Chondrocyte (in vitro differentiated cells): ENCODE results near the gene BCL2. TPM values are rescaled to one million over a fixed set of nuclear protein-coding genes. Genes with fewer than 3 reads are reported as not detected.
"Not testable (repeated sequence)": the region's sequence is repeated elsewhere in the genome, so short reads cannot be mapped to it uniquely, and the experiment has no call there.

Experiments
- DNase-seq: peaks from one replicate; pipeline ENCODE4 v3.0.0; 2021; ENCODE audit warnings: mixed read lengths, low spot score
- H3K27ac Mint-ChIP-seq: one replicate; pipeline ENCODE4 v1.8.0; 2021; ENCODE audit warnings: mild to moderate bottlenecking, moderate library complexity, mixed read lengths; ENCODE audit not compliant: unreplicated experiment
- H3K27me3 Mint-ChIP-seq: 2 replicates; pipeline ENCODE4 v1.8.0; 2021; ENCODE audit warnings: low read depth, mixed read lengths
- H3K36me3 Mint-ChIP-seq: 2 replicates; pipeline ENCODE4 v1.8.0; 2021; ENCODE audit warnings: low read depth, mixed read lengths
- H3K4me1 Mint-ChIP-seq: 2 replicates; pipeline ENCODE4 v1.8.0; 2021; ENCODE audit warnings: low read depth, mild to moderate bottlenecking, mixed read lengths
- H3K4me3 Mint-ChIP-seq: one replicate; pipeline ENCODE4 v1.8.0; 2021; ENCODE audit warnings: mild to moderate bottlenecking, moderate library complexity, mixed read lengths; ENCODE audit not compliant: unreplicated experiment
- H3K9me3 Mint-ChIP-seq: 2 replicates; pipeline ENCODE4 v1.8.0; 2021; ENCODE audit warnings: low read depth, mixed read lengths
- CTCF ChIP-seq: fragments of 200-600 bp; sonication (generic); IDR thresholded peaks from 2 replicates; pipeline ENCODE4 v1.5.0; 2021; ENCODE audit warnings: antibody characterized with exemption, mild to moderate bottlenecking, moderate library complexity
- total RNA-seq: library from RNA; stranded (reverse); gene quantifications from 3 replicates; pipeline ENCODE4 v1.2.1, GENCODE V29; 2021

Gene BCL2
- total RNA-seq, 1 donor from 2014 or later: 8.6 TPM

GRCh38 chr18:63202828-63203227 is 116.7 kb downstream of the BCL2 start:
- no peaks in the 10 kb centered on the region for H3K36me3 Mint-ChIP-seq
- no peak for DNase-seq
- no peak for TF ChIP-seq CTCF
- no peaks in the 10 kb centered on the region for H3K4me1 Mint-ChIP-seq
- H3K9me3 Mint-ChIP-seq: no peaks in the 10 kb centered on the region
- no peak overlapping the region for H3K4me3 Mint-ChIP-seq
- H3K27me3 Mint-ChIP-seq: no peaks in the 10 kb centered on the region
- H3K27ac Mint-ChIP-seq: no peak overlapping the region

- not testable (repeated sequence) for H3K27ac Mint-ChIP-seq, H3K4me3 Mint-ChIP-seq, DNase-seq, H3K4me1 Mint-ChIP-seq, H3K9me3 Mint-ChIP-seq, H3K36me3 Mint-ChIP-seq, H3K27me3 Mint-ChIP-seq
These were observed 118.1 kb downstream of the BCL2 start for GRCh38 chr18:63201456-63201855.

- H3K4me3 Mint-ChIP-seq: no peak overlapping the region
- H3K27me3 Mint-ChIP-seq: no peaks in the 10 kb centered on the region
- H3K4me1 Mint-ChIP-seq: no peaks in the 10 kb centered on the region
- TF ChIP-seq CTCF: no peak
- H3K36me3 Mint-ChIP-seq: no peaks in the 10 kb centered on the region
- DNase-seq: no peak
- no peak overlapping the region for H3K27ac Mint-ChIP-seq
- H3K9me3 Mint-ChIP-seq: no peaks in the 10 kb centered on the region
These were observed 119.8 kb downstream of the BCL2 start for GRCh38 chr18:63199743-63200241.

GRCh38 chr18:63198868-63199742 is 120.5 kb downstream of the BCL2 start:
- Mint-ChIP-seq H3K4me3 (no peak overlapping the region), H3K9me3 (no peaks in the 10 kb centered on the region), H3K27ac (no peak overlapping the region), H3K27me3 (no peaks in the 10 kb centered on the region), H3K4me1 (no peaks in the 10 kb centered on the region), H3K36me3 (no peaks in the 10 kb centered on the region)
- TF ChIP-seq CTCF: no peak
- no peak for DNase-seq

- no peak for DNase-seq
- Mint-ChIP-seq H3K4me3 (no peak overlapping the region), H3K27me3 (no peaks in the 10 kb centered on the region), H3K4me1 (no peaks in the 10 kb centered on the region), H3K9me3 (no peaks in the 10 kb centered on the region), H3K36me3 (no peaks in the 10 kb centered on the region), H3K27ac (no peak overlapping the region)
- TF ChIP-seq CTCF: no peak
These were observed 121.3 kb downstream of the BCL2 start for GRCh38 chr18:63198098-63198760.
